Measurements from ENCODE around the gene UBE2J2.

Gene UBE2J2

DNA sequence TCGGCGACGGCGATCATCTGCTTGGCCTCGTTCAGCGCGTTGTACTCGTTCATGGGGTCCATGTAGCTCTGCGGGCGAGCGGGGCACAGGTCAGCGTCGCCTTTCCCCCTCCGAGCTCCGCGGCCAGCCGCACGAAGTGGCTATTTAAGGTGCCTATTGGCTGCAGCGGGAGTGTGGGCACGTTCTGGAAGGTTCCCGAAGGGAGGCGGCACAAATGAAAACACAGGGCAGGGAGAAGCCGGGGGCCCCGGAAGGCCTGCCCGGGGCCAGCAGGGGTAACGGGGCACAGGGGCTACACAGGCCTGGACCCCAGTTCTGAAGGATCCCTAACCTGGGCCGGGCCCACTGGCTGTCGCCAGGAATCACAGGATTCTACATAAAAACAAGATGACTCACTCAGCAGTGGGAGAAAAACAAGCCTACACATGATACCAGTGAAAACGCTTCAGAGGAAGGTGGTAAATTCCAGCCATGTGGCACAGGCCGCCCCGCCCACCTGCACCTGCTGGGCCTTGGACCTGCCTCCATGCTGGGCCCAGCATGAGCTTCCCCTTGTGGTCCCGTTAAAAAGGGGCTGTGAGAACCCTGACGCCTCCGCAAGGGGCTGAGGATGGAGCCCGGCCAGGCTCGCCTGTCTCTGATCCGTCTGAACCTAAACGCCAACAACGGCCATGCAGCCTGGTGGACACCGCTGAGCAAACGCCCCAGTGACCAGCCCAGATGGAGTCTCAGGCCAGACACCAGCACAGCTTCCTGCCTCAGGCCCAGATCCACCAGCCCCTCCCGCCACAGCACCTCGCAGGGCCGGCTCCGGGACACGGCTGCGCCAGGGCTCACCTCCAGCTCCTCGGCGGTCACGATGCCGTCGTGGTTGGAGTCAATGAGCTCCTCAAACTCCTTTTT is 55.8 kb downstream of the UBE2J2 start:
- no peak overlapping the region for H3K9ac ChIP-seq
- no peak overlapping the region for H2AFZ ChIP-seq
- no peak overlapping the region for H3K4me3 ChIP-seq (ENCODE audit: low read depth, low read length)
- no peaks in the 10 kb centered on the region for H3K36me3 ChIP-seq (ENCODE audit: control insufficient read depth, insufficient read depth, low read length)
- no peak overlapping the region for H3K4me2 ChIP-seq (ENCODE audit: low read length)
- TF ChIP-seq, protein P1, sequence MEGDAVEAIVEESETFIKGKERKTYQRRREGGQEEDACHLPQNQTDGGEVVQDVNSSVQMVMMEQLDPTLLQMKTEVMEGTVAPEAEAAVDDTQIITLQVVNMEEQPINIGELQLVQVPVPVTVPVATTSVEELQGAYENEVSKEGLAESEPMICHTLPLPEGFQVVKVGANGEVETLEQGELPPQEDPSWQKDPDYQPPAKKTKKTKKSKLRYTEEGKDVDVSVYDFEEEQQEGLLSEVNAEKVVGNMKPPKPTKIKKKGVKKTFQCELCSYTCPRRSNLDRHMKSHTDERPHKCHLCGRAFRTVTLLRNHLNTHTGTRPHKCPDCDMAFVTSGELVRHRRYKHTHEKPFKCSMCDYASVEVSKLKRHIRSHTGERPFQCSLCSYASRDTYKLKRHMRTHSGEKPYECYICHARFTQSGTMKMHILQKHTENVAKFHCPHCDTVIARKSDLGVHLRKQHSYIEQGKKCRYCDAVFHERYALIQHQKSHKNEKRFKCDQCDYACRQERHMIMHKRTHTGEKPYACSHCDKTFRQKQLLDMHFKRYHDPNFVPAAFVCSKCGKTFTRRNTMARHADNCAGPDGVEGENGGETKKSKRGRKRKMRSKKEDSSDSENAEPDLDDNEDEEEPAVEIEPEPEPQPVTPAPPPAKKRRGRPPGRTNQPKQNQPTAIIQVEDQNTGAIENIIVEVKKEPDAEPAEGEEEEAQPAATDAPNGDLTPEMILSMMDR (IDR thresholded peaks at IDR 0.05), result no peak
- H3K79me2 ChIP-seq, result no peaks in the 10 kb centered on the region
- no peaks in the 10 kb centered on the region for H3K27me3 ChIP-seq (ENCODE audit: control insufficient read depth, insufficient read depth, low read length)
- no peak overlapping the region for H3K27ac ChIP-seq
- no peaks in the 10 kb centered on the region for H3K9me3 ChIP-seq (ENCODE audit: control insufficient read depth, low read length)
- no peaks in the 10 kb centered on the region for H3K4me1 ChIP-seq

DNA sequence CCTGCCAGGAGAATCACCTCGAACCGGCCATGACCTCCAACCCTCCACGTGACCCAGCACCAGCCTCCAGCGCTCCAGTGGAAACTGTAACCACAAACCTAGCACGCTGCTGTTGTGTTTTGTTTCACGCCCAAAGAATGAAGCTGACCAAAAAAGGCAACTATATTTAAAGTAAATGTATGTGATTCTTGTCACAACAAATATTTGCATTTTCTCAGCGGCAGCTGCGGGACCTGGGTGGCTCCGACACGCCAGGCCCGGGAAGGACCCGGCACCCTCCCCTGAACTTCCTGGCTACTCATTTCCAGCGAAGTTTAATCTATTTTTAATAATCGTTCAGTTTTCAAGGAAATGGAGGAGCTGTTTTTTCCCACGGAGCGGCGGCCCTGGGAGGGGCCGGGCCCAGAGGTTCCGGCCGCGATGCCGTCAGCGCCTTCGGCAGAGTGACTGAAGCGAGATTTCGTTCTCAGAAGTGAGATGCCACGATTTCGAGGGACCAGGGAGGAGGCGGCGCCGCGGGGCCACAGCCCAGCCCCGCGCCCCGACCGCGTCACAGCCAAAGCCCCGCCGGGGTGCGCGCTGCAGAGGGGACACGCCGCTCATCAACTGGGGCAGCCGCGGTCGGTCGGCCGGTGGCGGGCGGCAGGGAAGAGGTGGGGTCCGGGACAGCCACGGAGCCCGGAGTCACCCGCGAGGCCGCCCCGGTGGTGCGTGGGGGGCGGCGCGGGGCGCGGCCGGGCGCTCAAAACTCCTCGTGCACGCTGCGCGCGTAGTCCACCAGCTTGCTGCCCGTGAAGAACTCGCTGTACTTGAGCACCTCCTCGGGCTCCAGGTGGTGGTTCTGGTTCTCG is 56.7 kb downstream of the UBE2J2 start:
- Histone ChIP-seq H2AFZ (no peak overlapping the region), H3K36me3 (ENCODE audit: control insufficient read depth, insufficient read depth, low read length) (no peaks in the 10 kb centered on the region), H3K4me1 (no peaks in the 10 kb centered on the region), H3K9ac (no peak overlapping the region), H3K27ac (no peak overlapping the region), H3K4me2 (ENCODE audit: low read length) (no peak overlapping the region), H3K4me3 (ENCODE audit: low read depth, low read length) (no peak overlapping the region), H3K79me2 (no peaks in the 10 kb centered on the region), H3K9me3 (ENCODE audit: control insufficient read depth, low read length) (no peaks in the 10 kb centered on the region), H3K27me3 (ENCODE audit: control insufficient read depth, insufficient read depth, low read length) (no peaks in the 10 kb centered on the region)
- TF ChIP-seq, protein P1 (IDR thresholded peaks at IDR 0.05), result no peak

DNA sequence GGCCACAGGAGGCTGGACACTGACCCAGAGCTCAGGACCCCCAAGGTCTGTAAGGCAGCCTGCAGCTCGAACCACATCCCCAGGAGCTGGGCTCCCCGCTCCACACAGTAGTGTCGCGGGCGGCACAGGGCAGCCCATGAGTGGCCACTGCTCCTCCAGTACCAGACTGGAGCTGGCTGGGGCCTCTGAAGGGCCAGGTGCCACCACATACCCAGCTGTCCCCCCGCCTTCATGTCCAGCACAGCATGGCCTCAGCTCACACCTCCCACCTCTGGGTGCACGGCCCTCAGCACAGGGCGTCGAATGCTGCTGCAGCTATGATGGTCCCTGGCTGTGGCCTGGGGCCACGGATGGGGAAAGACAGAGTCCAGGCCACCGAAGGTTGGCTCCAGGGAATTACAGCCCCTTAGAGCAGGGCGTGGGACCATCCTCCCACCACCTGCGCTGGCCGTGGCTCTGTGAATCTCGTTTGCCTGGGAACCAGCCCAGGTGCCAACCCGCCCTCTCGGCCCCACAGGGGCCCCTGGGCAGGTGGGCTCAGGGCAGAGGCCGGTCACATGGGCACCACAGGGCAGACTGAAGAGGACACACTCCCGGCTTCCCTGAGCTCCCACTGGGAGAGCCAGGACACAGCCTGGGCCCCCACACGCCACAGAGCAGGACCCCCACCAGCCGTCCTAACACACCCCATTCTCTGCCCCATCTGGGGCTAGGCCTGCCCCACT is 57.6 kb downstream of the UBE2J2 start:
- Histone ChIP-seq H3K4me3 (ENCODE audit: low read depth, low read length) (no peak overlapping the region), H3K27me3 (ENCODE audit: control insufficient read depth, insufficient read depth, low read length) (no peaks in the 10 kb centered on the region), H3K9me3 (ENCODE audit: control insufficient read depth, low read length) (no peaks in the 10 kb centered on the region), H3K9ac (no peak overlapping the region), H3K79me2 (no peaks in the 10 kb centered on the region), H3K27ac (no peak overlapping the region), H3K4me2 (ENCODE audit: low read length) (no peak overlapping the region), H2AFZ (no peak overlapping the region), H3K36me3 (ENCODE audit: control insufficient read depth, insufficient read depth, low read length) (no peaks in the 10 kb centered on the region), H3K4me1 (no peaks in the 10 kb centered on the region)
- TF ChIP-seq, protein P1 (IDR thresholded peaks at IDR 0.05), result no peak

DNA sequence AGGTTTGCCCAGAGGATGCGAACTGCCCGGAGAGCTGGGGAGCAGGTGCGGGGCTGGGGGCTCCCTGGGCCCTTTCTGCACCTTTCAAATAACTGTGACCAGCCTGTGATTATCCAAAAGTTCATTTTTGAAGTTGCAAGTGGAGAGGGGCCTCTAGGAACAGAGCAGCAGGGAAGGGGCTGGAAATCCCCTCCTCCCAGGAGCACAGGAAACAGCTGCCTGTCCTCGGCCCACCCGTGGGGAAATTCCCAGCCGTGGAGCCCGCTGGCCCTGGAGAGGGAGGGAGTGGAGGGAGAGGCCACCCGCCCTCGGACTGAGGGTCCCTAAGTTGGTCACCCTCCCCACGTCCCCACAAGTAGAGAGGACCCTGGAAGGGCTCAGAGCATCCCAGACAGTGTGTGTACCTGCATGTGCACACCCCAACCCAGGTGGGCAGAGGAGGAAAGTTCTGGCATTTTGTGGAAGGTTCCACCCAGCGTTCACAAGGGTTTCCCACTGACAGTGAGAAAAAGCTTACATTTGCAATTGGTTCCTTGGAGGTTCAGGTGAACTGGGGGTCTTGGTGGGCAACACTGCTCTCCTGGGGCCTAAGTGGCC is 58.5 kb downstream of the UBE2J2 start:
- H3K9me3 ChIP-seq (ENCODE audit: control insufficient read depth, low read length), result no peaks in the 10 kb centered on the region
- H3K9ac ChIP-seq, result no peak overlapping the region
- H3K27ac ChIP-seq, result no peak overlapping the region

More for the DNA sequence above, 58.5 kb downstream of the UBE2J2 start:
- TF ChIP-seq, protein P1 (IDR thresholded peaks at IDR 0.05), result no peak
- H3K36me3 ChIP-seq (ENCODE audit: control insufficient read depth, insufficient read depth, low read length), result no peaks in the 10 kb centered on the region
- H3K27me3 ChIP-seq (ENCODE audit: control insufficient read depth, insufficient read depth, low read length), result no peaks in the 10 kb centered on the region
- H3K4me2 ChIP-seq (ENCODE audit: low read length), result no peak overlapping the region
- H3K4me1 ChIP-seq, result no peaks in the 10 kb centered on the region
- H3K4me3 ChIP-seq (ENCODE audit: low read depth, low read length), result no peak overlapping the region
- no peak overlapping the region for H2AFZ ChIP-seq
- no peaks in the 10 kb centered on the region for H3K79me2 ChIP-seq

Data from parathyroid adenoma (tissue), 2 donors.